Activated T-cell treated with anti-CD3 and anti-CD28 coated beads, Interleukin-2, amount 50 U/mL, for 24 hours (primary cell): Measurements from ENCODE around the gene ASMTL.
A peak's percentile ranks its signal among the peaks of the same experiment; 100 is the strongest.
"Not testable (repeated sequence)": the region's sequence is repeated elsewhere in the genome, so short reads cannot be mapped to it uniquely, and the experiment has no call there.

Experiments used
- DNase-seq: peaks from one replicate; pipeline ENCODE4 v3.0.0-alpha.2; 2020
- H3K27ac Mint-ChIP-seq: 2 replicates; pipeline ENCODE4 v1.8.0; 2020; ENCODE audit warnings: mild to moderate bottlenecking, mixed read lengths
- H3K27me3 Mint-ChIP-seq: 2 replicates; pipeline ENCODE4 v1.8.0; 2020; ENCODE audit warnings: mixed read lengths
- H3K36me3 Mint-ChIP-seq: 2 replicates; pipeline ENCODE4 v1.8.0; 2020; ENCODE audit warnings: low read depth, mixed read lengths
- H3K4me1 Mint-ChIP-seq: 2 replicates; pipeline ENCODE4 v1.8.0; 2020; ENCODE audit warnings: low read depth, mixed read lengths
- H3K4me3 Mint-ChIP-seq: 2 replicates; pipeline ENCODE4 v1.8.0; 2020; ENCODE audit warnings: mild to moderate bottlenecking, moderate library complexity, mixed read lengths
- H3K9me3 Mint-ChIP-seq: 2 replicates; pipeline ENCODE4 v1.8.0; 2020; ENCODE audit warnings: mixed read lengths

Gene ASMTL

DNA sequence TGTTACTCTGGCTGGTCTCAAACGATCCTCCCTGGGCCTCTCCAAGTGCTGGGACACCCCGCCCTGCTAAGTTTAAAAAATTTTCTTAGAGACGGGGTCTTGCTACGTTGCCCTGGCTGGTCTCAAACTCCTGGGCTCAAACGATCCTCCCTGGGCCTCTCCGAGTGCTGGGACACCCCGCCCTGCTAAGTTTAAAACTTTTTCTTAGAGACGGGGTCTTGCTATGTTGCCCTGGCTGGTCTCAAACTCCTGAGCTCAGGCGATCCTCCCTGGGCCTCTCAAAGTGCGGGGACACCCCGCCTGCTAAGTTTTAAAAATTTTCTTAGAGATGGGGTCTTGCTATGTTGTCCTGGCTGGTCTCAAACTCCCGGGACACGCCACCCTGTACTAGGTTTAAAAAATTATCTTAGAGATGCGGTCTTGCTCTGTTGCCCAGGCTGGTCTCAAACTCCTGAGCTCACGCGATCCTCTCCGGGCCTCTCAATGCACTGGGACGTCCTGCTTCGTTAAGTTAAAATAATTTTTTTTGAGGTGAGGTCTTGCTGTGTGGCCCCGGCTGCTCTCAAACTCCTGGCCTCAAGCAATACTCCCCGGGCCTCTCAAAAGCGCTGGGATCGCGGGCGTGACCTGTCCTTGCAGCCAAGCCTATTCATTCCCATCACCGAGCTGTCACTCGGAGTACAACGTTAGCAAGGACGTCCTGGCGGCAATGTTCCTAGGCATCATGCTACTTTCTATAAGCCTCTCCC is 61.9 kb downstream of the ASMTL start:
- Mint-ChIP-seq H3K27ac (peak overlapping the region; percentile 99), H3K4me3 (peak overlapping the region; percentile 95), H3K9me3 (no peaks in the 10 kb centered on the region), H3K27me3 (no peaks in the 10 kb centered on the region), H3K36me3 (peaks cover 81% of the 10 kb centered on the region), H3K4me1 (peaks cover 59% of the 10 kb centered on the region)
- DNase-seq = no peak

- Mint-ChIP-seq H3K27me3 (no peaks in the 10 kb centered on the region), H3K36me3 (peaks cover 81% of the 10 kb centered on the region)
These were observed 62.8 kb downstream of the ASMTL start for GRCh38 chrX:1389993-1390285.

DNA sequence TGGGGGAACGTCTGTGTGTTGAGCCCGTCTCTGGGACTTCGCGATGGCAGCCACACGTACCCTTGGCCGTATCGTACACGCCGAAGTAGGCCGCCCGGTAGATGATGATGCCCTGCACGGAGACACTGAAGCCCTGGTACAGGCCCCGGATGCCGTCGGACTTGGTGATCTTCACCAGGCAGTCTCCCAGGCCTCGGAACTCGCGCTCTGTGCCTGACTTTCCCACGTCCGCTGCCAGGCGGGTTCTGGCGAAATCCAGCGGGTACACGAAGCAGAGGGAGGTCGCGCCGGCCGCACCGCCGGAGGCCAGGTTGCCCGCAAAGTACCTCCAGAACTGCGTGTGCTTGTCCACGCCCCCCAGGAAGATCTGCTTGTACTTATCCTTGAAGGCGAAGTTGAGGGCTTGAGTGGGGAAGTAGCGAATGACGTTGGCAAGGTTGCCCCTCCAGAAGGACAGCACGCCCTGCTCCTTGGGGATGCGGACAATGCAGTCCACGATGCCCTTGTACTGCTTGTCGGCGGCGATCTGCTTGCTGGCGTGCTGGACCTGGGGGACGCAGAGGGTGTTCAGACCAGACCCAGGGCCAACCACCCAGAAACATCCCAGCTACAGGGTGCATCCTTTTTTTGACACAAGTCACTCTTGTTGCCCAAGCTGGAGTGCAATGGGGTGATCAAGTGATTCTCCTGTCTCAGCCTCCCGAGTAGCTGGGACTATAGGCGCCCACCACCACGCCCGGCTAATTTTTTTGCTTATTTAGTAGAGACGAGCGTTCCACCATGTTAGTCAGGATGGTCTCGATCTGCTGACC is 63.3 kb downstream of the ASMTL start:
- Mint-ChIP-seq H3K27ac (peak overlapping the region; percentile 99), H3K4me3 (peak overlapping the region; percentile 95), H3K4me1 (peaks cover 45% of the 10 kb centered on the region), H3K27me3 (no peaks in the 10 kb centered on the region), H3K36me3 (peaks cover 80% of the 10 kb centered on the region), H3K9me3 (no peaks in the 10 kb centered on the region)
- DNase-seq = peak; percentile 29

More at GRCh38 chrX:1389993-1390285, 62.8 kb downstream of the ASMTL start:
- Mint-ChIP-seq H3K4me3 (peak overlapping the region; percentile 95), H3K27ac (peak overlapping the region; percentile 99), H3K9me3 (no peaks in the 10 kb centered on the region), H3K4me1 (peaks cover 51% of the 10 kb centered on the region)
- DNase-seq = no peak

DNA sequence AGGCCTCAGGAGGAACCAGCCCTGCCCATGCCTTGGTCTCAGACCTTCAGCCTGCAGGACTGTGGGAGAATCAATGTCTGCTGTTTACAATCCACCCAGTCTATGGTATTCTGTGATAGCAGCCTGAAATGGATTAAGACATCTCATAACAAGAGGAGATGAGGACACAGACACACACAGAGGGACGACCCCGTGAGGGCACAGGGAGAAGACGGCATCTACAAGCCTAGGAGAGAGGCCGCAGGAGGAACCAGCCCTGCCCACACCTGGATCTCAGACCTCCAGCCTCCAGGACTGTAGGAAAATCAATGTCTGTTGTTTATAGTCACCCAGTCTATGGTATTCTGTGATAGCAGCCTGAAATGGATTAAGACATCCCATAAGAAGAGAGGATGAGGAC is 64.1 kb downstream of the ASMTL start:
- Mint-ChIP-seq H3K4me3 (peak overlapping the region; percentile 95), H3K27me3 (no peaks in the 10 kb centered on the region), H3K27ac (peak overlapping the region; percentile 99), H3K4me1 (peaks cover 41% of the 10 kb centered on the region), H3K36me3 (peaks cover 84% of the 10 kb centered on the region), H3K9me3 (no peaks in the 10 kb centered on the region)
- DNase-seq = peak; percentile 23

DNA sequence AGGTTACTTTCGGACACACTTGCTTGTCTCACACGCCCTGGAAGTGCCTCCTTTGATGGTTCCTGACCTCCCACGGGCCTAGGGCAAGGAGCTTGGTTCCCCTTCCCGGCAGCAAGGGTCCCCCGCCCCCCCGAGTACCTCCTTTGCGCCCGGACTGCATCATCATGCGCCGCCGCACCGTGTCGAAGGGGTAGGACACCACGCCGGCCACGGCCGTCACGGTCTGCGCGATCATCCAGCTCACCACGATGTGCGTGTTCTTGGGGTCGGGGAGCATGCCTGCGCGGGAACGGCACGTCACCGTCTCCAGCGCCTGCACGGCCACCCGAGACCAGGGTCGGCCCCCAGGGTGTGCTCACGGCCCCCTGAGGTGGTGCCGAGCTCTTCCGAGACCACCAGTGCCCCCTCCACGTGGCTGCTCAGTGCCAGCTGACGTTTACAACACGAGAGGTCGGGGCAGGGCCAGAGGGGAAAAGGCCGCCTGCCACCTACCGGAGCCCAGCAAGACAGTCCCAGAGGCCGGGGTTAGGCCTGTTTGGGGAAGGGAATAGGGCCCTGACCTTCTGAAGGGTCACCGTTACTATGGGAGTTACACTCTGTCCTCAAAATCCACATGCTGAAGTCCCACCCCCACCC is 65.5 kb downstream of the ASMTL start:
- no peak for DNase-seq
- peaks cover 92% of the 10 kb centered on the region for H3K36me3 Mint-ChIP-seq
- H3K4me3 Mint-ChIP-seq = peak overlapping the region; percentile 95
- peak overlapping the region; percentile 99 for H3K27ac Mint-ChIP-seq
- H3K4me1 Mint-ChIP-seq = peaks cover 40% of the 10 kb centered on the region
- no peaks in the 10 kb centered on the region for H3K27me3 Mint-ChIP-seq
- H3K9me3 Mint-ChIP-seq = no peaks in the 10 kb centered on the region

- Mint-ChIP-seq H3K4me1 (peaks cover 40% of the 10 kb centered on the region), H3K9me3 (no peaks in the 10 kb centered on the region), H3K27me3 (no peaks in the 10 kb centered on the region), H3K27ac (peak overlapping the region; percentile 51), H3K4me3 (no peak overlapping the region), H3K36me3 (peaks cover 90% of the 10 kb centered on the region)
- DNase-seq = no peak
These were observed 66.2 kb downstream of the ASMTL start for GRCh38 chrX:1386338-1387127.

DNA sequence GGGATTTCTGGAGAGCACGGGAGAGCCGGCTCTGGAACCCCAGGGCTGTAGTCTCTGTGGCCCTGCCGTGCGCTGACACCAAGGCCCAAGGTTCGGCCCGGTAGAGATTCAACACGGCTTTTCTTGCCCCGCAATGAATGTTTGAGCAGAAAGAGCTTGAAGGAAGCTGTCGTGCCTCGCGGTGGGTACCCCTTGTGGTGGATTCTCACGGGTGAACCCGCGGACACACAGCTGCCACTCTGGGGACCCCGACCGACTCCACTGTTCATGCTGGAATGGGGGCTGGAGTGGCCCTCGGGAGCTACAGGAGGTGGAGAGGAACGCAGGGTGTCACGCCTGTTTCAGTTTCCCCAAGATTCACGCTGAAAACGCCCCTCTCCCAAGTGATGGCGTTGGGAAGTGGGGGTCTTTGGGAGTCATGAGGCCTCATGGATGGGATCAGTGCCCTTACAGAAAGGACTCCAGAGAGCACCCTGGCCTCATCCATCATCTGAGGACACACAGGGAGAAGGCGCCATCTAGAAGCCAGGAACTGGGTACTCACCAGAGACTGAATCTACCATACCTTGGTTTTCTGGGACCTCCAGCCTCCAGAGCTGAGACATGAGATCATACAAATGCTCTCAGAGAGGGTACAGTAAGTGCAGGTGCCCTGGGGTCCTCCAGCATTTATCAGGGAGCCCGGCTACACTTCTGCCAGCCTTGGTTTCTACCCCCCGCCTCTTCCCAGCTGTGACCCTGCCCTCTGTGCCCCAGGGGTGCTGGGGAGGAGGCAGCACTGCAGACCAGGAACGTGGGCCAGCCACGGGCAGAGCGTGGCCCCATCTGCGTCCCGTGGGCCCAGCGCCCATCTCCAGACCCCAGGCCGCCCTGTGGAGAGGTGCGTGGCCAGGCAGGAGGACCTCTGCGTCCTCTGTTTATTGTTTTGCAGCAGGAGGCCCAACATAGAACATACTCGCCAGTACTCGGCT is 67.2 kb downstream of the ASMTL start:
- Mint-ChIP-seq H3K4me1 (peaks cover 31% of the 10 kb centered on the region), H3K9me3 (no peaks in the 10 kb centered on the region), H3K27me3 (no peaks in the 10 kb centered on the region), H3K4me3 (no peak overlapping the region), H3K27ac (peak overlapping the region; percentile 61), H3K36me3 (peaks cover 80% of the 10 kb centered on the region)
- peak; percentile 39 for DNase-seq

GRCh38 chrX:1384658-1385252 is 68.0 kb downstream of the ASMTL start:
- peak; percentile 54 for DNase-seq
- Mint-ChIP-seq H3K4me1 (peaks cover 28% of the 10 kb centered on the region), H3K27ac (peak overlapping the region; percentile 61), H3K27me3 (no peaks in the 10 kb centered on the region), H3K9me3 (no peaks in the 10 kb centered on the region), H3K36me3 (peaks cover 73% of the 10 kb centered on the region), H3K4me3 (no peak overlapping the region)

DNA sequence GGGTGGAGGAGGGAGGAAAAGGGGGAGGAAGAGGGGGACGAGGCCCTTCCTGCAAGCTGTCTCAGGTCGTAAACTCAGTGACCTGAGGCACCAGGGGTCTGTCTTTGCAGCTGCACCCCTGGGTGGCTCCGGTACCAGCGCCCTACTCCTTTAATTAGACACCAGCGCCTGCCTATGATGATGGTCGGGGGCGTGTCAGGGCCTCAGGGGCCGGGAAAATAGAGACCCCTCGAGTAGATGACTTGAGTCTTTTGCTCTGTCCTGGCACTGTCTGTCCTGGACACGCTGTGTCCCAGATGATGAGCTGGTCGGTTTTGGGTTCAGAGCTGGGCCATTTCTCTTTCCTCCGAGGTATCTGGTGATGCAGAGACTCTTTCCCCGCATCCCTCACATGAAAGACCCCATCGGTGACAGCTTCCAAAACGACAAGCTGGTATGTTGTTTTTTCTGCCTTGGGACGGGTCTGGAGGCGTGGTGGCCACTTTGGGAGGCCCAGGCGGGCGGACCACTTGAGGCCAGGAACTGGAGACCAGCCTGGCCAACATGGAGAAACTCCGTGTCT is 72.0 kb downstream of the ASMTL start:
- H3K36me3 Mint-ChIP-seq = peaks cover 36% of the 10 kb centered on the region
- H3K27me3 Mint-ChIP-seq = no peaks in the 10 kb centered on the region
- peak overlapping the region; percentile 61 for H3K27ac Mint-ChIP-seq
- H3K9me3 Mint-ChIP-seq = no peaks in the 10 kb centered on the region
- no peak for DNase-seq
- no peak overlapping the region for H3K4me3 Mint-ChIP-seq
- peaks cover 3% of the 10 kb centered on the region for H3K4me1 Mint-ChIP-seq

GRCh38 chrX:1378306-1378759 is 74.4 kb downstream of the ASMTL start:
- Mint-ChIP-seq H3K27me3 (no peaks in the 10 kb centered on the region), H3K9me3 (no peaks in the 10 kb centered on the region), H3K4me3 (no peak overlapping the region), H3K36me3 (peaks cover 13% of the 10 kb centered on the region), H3K4me1 (peaks cover 3% of the 10 kb centered on the region), H3K27ac (peak overlapping the region; percentile 69)
- no peak for DNase-seq

GRCh38 chrX:1368385-1368698 is 84.4 kb downstream of the ASMTL start:
- Mint-ChIP-seq H3K27ac (peak overlapping the region; percentile 55), H3K27me3 (no peaks in the 10 kb centered on the region)

GRCh38 chrX:1366363-1366762 is 86.3 kb downstream of the ASMTL start:
- H3K9me3 Mint-ChIP-seq, H3K4me3 Mint-ChIP-seq, H3K27me3 Mint-ChIP-seq, DNase-seq, H3K27ac Mint-ChIP-seq, H3K4me1 Mint-ChIP-seq: not testable (repeated sequence)
- H3K36me3 Mint-ChIP-seq = peaks cover 11% of the 10 kb centered on the region

More at GRCh38 chrX:1368385-1368698, 84.4 kb downstream of the ASMTL start:
- H3K4me3 Mint-ChIP-seq = no peak overlapping the region
- no peaks in the 10 kb centered on the region for H3K4me1 Mint-ChIP-seq
- no peak for DNase-seq
- H3K36me3 Mint-ChIP-seq = peaks cover 9% of the 10 kb centered on the region
- no peaks in the 10 kb centered on the region for H3K9me3 Mint-ChIP-seq

- peak overlapping the region; percentile 28 for H3K27ac Mint-ChIP-seq
These were observed 90.8 kb downstream of the ASMTL start for GRCh38 chrX:1361910-1362309.

More at GRCh38 chrX:1361910-1362309, 90.8 kb downstream of the ASMTL start:
- Mint-ChIP-seq H3K4me3 (no peak overlapping the region), H3K9me3 (no peaks in the 10 kb centered on the region), H3K36me3 (peaks cover 17% of the 10 kb centered on the region), H3K27me3 (no peaks in the 10 kb centered on the region), H3K4me1 (peaks cover 1% of the 10 kb centered on the region)
- DNase-seq = no peak
